Ureter (tissue), 1 donor: ENCODE results near the gene SDC4. TPM values are rescaled to one million over a fixed set of nuclear protein-coding genes. Genes with fewer than 3 reads are reported as not detected.

Experiments used
- DNase-seq: peaks from one replicate; pipeline ENCODE4 v3.0.0-alpha.2; 2020; ENCODE audit warnings: low spot score
- total RNA-seq: library from RNA; stranded (reverse); gene quantifications from one replicate; pipeline ENCODE4 v1.2.4, GENCODE V29; 2023
- donor health status: DM: yes; HTN: yes; CAD: no.

SDC4 gene, protein sequence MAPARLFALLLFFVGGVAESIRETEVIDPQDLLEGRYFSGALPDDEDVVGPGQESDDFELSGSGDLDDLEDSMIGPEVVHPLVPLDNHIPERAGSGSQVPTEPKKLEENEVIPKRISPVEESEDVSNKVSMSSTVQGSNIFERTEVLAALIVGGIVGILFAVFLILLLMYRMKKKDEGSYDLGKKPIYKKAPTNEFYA
- 215 TPM for total RNA-seq

DNA sequence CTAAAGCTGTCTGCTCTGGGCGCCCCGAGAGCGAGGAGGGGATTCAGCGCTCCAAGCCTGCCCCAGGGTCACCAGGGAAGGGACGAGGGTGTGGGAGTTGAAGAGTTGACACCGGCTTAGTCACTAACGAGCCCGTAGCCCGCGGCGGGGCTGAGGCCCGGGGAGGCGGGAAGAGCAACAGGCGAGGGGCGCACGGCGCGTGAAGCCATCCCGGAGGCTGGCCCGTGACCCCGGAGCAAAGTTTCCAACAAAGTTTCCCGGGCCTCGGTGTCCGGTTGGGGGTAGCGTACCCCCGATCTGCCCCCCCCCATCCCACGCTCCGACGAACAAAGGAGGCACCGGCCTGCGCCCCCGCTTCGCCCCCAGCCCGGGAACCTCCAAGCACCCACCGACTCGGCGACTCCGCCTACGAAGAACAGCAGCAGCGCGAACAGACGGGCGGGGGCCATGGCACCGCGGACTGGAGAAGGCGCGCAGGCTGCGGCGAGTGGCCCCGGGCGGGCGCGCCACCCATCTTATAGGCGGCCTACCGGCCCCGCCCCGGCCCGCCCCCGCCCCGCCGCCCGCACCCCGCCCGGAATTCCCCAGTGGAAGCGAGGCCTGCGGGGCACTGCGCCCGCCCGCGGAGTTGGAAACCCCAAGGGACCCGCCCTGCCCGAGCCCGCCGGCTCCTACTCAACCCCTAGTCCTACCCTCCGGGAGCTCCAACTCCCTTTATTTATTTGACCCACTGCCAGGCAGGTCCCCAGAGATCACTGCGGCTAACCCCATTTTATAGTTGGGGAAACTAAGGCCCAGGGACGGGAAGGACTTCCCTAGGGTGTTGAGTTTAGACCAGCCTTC, at the start of gene SDC4:
SDC4 (minus strand) TSS at position 489 of the 843 bp plus-strand sequence; CDS start at position 449, 40 bp downstream.
- peak; percentile 72 for DNase-seq

DNA sequence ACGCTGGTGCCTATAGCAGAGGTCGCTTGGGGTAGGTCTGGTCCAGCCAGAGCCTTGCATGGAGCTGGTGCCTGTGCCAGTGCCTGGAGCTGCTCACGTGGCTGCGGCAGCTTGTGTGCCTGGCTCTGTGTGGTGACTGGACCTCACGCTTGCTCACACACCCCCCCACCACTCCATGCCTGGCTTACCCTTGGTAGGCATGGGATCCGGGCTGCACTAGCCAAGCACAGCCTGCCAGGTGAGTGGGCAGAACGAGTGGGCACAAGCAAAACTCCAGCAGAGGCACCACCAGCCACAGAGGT, 46.8 kb upstream of the SDC4 start:
- no peak for DNase-seq

- DNase-seq, result no peak
Measured at GRCh38 chr20:45394221-45395113, 46.2 kb upstream of the SDC4 start.

DNA sequence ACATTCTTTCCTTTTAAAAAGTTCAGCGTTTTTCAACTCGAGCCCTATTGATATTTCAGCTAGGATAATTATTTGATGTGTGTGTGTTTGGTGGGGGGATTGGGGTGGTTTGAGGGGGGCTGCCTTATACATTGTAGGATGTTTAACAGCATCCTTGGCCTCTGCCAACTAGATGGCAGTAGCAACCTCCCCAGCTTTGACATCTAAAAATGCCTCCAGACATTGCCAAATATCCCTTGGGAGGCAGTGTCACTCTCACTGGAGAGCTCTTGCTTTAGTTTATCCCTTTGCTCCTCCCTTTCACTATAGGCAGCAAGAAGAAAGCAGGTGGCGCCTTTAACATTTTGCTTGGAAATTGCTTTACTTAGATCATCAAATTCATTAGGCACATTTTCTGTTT, 44.5 kb upstream of the SDC4 start:
- no peak for DNase-seq

- DNase-seq, result no peak
Measured at GRCh38 chr20:45391559-45391958, 43.3 kb upstream of the SDC4 start.

- no peak for DNase-seq
Measured at GRCh38 chr20:45390931-45391330, 42.7 kb upstream of the SDC4 start.

- DNase-seq, result no peak
Measured at GRCh38 chr20:45387274-45387673, 39.0 kb upstream of the SDC4 start.

DNA sequence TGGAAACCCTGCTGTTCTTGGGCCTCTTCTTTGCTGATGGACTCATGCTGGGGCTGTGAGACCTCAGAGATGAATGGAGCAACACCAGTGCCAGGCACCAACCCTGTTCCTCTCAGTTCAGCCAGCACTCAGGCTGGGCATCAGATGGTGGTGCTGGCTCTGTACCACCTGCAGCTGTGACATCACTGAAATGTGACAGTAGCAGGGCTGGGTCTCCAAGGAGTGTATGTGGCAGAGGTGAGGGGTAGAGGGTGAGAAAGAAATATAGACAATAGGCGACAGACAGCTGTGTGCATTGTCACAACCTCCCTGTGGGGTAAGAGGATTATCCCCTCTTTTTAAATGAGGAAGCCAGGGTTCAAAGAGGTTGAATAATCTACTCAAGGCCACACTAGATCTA, 30.0 kb upstream of the SDC4 start, which contains the start of gene TP53TG5:
TP53TG5 (minus strand) TSS at position 135 of the 400 bp plus-strand sequence; CDS start at position 46, 89 bp downstream.
- no peak for DNase-seq

GRCh38 chr20:45377269-45377668, 29.0 kb upstream of the SDC4 start:
- no peak for DNase-seq

- DNase-seq, result peak; percentile 41
Measured at GRCh38 chr20:45374966-45375365, 26.7 kb upstream of the SDC4 start.

- peak; percentile 39 for DNase-seq
Measured at GRCh38 chr20:45374101-45374467, 25.9 kb upstream of the SDC4 start.

DNA sequence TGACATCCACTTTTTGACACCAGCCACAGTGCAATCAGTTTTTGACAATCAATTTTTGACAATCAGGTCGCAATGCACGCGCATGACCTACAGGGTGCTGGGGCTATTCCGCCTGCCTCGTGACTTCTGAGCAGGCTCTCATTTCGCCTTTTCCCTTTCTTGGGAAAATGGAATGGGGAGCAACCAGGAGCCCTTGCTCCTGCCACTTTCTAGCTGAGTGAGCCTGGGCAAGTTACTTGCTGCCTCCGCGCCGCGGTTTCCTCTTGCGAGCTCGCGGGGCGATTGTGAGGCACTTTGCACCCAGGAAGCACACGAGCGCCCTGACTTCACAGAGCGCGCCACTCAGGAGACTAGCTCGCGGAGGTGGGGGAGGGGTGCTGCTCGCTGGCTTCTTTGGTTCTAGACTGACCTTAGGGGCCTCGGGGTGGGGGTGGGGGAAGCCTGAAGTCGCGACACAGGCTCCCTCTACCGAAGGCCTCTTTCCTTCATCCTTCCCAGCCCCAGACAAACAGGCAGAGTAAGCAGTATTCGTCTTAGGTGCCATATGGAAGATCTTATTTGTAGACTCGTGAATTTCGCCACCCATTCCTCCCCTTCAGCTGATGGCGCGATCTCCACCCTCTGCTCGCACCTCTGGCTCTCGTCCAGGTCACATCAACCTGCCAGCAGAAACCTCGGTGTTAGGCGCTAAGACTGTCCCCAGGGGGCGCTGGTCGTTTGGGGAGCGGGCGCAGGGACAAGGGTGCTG, 25.3 kb upstream of the SDC4 start:
- DNase-seq, result peak; percentile 93

DNA sequence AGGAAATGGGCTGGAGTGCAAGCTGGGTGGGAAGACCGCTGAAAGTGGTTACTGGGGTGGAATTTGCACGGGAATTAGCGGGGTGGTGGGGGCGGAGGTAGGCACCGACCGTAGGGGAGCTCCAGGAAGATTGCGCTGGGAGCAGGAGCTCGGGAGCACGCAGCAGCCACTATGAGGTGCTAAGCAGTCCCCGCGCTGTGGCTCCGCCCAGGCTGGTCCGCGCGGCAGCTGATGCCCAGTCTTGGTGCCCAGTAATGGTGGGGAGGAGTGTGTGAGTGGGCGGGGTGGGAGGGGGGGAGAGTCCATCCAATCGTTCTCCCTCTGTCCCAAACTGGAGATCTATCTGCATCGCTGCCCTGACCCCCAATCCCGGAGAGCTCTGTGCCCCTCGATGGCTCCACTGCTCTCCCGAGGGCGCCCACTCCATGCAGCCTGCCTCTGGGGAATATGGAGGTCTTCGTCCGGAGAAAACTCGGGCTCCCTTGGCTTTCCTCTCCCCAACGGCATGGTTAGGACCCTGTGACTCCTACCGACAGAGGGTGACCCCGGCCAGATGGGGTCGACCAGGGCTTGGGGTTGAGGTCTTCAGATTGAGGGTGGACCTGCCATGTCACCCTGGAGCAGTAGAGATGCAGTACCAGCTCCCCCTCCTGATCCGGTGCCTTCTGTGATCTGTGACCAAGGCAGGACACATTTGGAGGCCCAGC, 24.6 kb upstream of the SDC4 start:
- DNase-seq, result peak; percentile 66

DNA sequence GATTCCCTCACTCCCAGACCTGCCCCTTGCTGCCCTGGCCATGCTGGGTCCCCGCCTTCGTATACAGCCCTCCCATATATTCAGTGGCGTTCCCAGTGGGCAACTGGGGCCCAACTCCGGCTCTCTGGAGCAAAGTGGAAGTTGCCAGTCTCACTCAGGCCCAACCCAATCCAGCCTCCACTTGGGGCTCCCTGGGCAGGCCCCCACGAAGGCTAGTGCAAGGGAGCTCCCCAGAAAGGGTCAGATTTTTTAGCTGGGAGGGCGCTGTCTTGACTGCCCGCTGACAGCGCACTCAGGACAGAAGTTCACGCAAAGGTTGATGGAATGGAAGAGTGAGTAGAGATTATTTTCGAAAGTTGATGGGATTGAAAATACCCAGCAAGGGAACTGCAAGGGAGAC, 24.0 kb upstream of the SDC4 start:
- DNase-seq, result peak; percentile 38

- peak; percentile 22 for DNase-seq
Measured at GRCh38 chr20:45370571-45371160, 22.4 kb upstream of the SDC4 start.

DNA sequence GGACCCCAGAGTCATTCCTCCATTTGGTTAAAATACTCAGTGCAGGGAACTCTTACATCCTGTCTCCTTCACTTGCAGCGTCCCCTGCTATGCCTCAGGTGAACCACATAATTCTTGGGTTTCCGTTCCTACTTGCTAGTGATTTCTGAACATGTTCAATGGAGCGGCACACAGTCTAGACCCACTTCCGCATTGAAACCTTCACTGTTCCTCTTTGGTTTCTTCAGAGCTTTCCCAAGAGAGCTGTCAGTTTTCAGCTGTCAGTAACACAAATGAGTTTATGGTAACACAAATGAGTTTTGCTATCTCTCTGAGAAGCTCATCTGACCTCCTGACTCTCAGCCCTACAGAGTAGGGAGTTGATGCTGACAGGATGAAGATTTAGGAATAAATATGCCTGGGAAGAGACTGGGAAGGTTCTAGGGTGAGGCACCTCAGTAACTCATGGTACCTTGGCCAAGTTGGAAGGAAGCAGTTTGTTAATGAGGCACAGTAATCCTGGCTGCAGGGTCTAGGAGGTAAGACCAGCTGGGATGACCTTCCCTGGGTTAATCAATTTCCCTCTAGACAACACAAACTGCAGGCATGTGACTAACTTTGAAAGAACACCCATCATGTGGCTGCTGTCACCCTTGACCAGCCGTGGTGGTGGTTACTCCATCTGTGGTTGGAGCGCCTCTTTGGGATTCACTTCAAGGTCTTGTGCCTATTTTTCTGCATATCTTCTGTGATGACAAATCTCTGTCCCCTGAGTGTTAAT, 20.2 kb upstream of the SDC4 start:
- DNase-seq, result peak; percentile 39

GRCh38 chr20:45367126-45367525, 18.9 kb upstream of the SDC4 start:
- DNase-seq, result peak; percentile 14

DNA sequence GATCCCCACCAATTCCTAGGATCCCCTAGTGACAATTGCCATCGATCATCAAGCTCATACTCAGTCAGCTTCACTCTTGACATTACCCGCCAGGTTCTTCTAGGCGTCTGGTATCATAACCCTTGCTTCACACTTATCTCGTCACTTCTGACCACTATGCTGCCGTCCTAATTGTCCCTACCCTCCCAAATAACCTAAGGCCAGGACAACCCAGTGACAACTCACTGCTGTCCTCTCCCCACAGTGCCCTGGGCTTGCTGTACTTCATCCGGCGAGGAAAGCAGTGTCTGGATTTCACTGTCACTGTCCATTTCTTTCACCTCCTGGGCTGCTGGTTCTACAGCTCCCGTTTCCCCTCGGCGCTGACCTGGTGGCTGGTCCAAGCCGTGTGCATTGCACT, 18.4 kb upstream of the SDC4 start:
- peak; percentile 12 for DNase-seq

DNA sequence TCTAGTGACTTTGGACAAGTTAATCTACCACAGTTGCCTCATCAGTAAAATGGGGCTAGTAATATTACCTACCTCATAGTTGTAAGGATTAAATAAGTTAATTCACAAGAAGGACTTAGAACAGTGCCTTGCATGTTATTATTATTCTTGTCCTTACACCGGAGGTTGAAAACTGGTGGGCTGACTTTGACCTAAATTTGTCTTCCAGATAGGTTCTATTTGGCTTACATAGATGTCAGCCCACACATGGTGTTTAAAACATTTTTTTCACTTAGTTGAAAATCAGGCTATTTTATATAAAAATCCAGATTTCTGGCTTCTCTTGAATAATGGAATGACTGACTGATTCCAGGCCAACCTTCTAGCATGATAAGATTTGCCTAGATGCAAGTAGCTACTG, 18.0 kb upstream of the SDC4 start:
- DNase-seq, result no peak

DNA sequence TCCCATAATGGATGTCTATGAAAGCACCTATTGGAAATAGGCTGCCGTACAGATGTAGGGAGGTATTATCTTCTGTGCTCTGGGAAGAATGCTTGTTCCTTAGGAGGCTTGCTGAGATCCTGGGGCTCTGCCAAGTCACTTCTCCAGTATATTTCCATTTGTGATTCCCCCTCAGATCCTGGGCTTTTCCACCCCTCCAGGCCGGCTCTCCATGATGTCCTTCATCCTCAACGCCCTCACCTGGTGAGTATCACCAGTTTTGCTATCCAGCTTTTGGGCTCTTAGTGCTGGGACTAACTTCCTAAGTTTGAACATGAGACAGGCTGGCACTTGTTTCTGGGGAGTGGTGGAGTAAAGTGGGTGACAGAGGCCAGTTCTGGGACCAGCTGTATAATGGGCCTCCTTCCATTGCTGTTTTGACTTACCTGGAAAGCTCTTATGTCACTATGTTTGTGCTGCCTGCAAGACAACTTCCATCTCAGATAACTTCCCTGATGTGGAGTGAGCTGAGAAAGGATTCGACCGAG, 17.3 kb upstream of the SDC4 start:
- peak; percentile 34 for DNase-seq
